Stimulated activated effector memory CD8-positive, alpha-beta T cell treated with anti-CD3 and anti-CD28 coated beads, Interleukin-12 subunit alpha, Interleukin-12 subunit beta, amount 100 ng/mL, for 72 hours (primary cell): Measurements from ENCODE around the gene ARFGAP2.
"Not testable (repeated sequence)": the region's sequence is repeated elsewhere in the genome, so short reads cannot be mapped to it uniquely, and the experiment has no call there.

Source experiments
- ATAC-seq: fragments of 150-1000 bp; cut with Tn5 transposase; 2 replicates; pipeline ENCODE4 v1.10.0; 2021
- DNase-seq, 2 donors: peaks; one replicate each; pipeline ENCODE4 v3.0.0; 2021 to 2022; ENCODE audit warnings: low spot score in 2 of 2
- H3K27ac Mint-ChIP-seq: one replicate; pipeline ENCODE4 v1.8.0; 2022; ENCODE audit warnings: mild to moderate bottlenecking, mixed read lengths
- H3K36me3 Mint-ChIP-seq: one replicate; pipeline ENCODE4 v1.8.0; 2022; ENCODE audit warnings: mild to moderate bottlenecking, mixed read lengths
- H3K4me1 Mint-ChIP-seq: one replicate; pipeline ENCODE4 v1.8.0; 2022; ENCODE audit warnings: mixed read lengths
- H3K4me3 Mint-ChIP-seq: one replicate; pipeline ENCODE4 v1.8.0; 2022; ENCODE audit warnings: mild to moderate bottlenecking, mixed read lengths
- H3K9me3 Mint-ChIP-seq: one replicate; pipeline ENCODE4 v1.8.0; 2022; ENCODE audit warnings: mixed read lengths

ARFGAP2 gene

GRCh38 chr11:47176328-47177228, at the start of gene ARFGAP2:
TSS of gene ARFGAP2 (minus strand) at chr11:47176879. CDS start at chr11:47176853, 26 bp downstream.
- Mint-ChIP-seq H3K4me3 (peak within 1 kb of the TSS; percentile 89), H3K4me1 (peaks cover 52% of the 10 kb centered on the region)

GRCh38 chr11:47225552-47226400, 49.1 kb upstream of the ARFGAP2 start:
- ATAC-seq (peak; percentile 100), DNase-seq (no peak)
- Mint-ChIP-seq H3K4me3 (peak overlapping the region; percentile 31), H3K4me1 (peaks cover 34% of the 10 kb centered on the region), H3K27ac (peak overlapping the region; percentile 32), H3K36me3 (peaks cover 100% of the 10 kb centered on the region), H3K9me3 (no peaks in the 10 kb centered on the region)

More at GRCh38 chr11:47176328-47177228, at the start of gene ARFGAP2:
- ATAC-seq, result peak; percentile 96
- no peaks in the 10 kb centered on the region for H3K9me3 Mint-ChIP-seq
- peak; percentile 93 to 96 for DNase-seq
- peak within 1 kb of the TSS; percentile 99 for H3K27ac Mint-ChIP-seq
- H3K36me3 Mint-ChIP-seq, result peaks cover 54% of the 10 kb centered on the region

- ATAC-seq (no peak), DNase-seq (no peak)
- Mint-ChIP-seq H3K27ac (no peak overlapping the region), H3K4me1 (peaks cover 43% of the 10 kb centered on the region), H3K4me3 (no peak overlapping the region), H3K36me3 (peaks cover 100% of the 10 kb centered on the region), H3K9me3 (no peaks in the 10 kb centered on the region)
These were observed 46.0 kb upstream of the ARFGAP2 start for GRCh38 chr11:47222696-47223095.

- Mint-ChIP-seq H3K4me1 (peaks cover 53% of the 10 kb centered on the region), H3K36me3 (peaks cover 100% of the 10 kb centered on the region), H3K27ac (peak overlapping the region; percentile 92), H3K4me3 (peak overlapping the region; percentile 33), H3K9me3 (no peaks in the 10 kb centered on the region)
- no peak for DNase-seq
- no peak for ATAC-seq
These were observed 43.7 kb upstream of the ARFGAP2 start for GRCh38 chr11:47220401-47220821.

- Mint-ChIP-seq H3K36me3 (peaks cover 74% of the 10 kb centered on the region), H3K4me3 (peak overlapping the region; percentile 94), H3K9me3 (no peaks in the 10 kb centered on the region), H3K27ac (peak overlapping the region; percentile 99), H3K4me1 (peaks cover 49% of the 10 kb centered on the region)
- ATAC-seq, result peak; percentile 70
- peak; percentile 36 to 83 for DNase-seq
These were observed 39.6 kb upstream of the ARFGAP2 start for GRCh38 chr11:47216121-47216798.

GRCh38 chr11:47215366-47215910, 38.8 kb upstream of the ARFGAP2 start:
- DNase-seq, result no peak
- Mint-ChIP-seq H3K27ac (peak overlapping the region; percentile 99), H3K36me3 (peaks cover 66% of the 10 kb centered on the region), H3K4me1 (peaks cover 46% of the 10 kb centered on the region), H3K4me3 (peak overlapping the region; percentile 94), H3K9me3 (no peaks in the 10 kb centered on the region)
- ATAC-seq, result no peak

- peak overlapping the region; percentile 94 for H3K4me3 Mint-ChIP-seq
- peaks cover 52% of the 10 kb centered on the region for H3K36me3 Mint-ChIP-seq
- H3K27ac Mint-ChIP-seq, result peak overlapping the region; percentile 99
- ATAC-seq (peak; percentile 87), DNase-seq (peak; percentile 71 to 91)
- H3K9me3 Mint-ChIP-seq, result no peaks in the 10 kb centered on the region
- peaks cover 37% of the 10 kb centered on the region for H3K4me1 Mint-ChIP-seq
These were observed 37.4 kb upstream of the ARFGAP2 start for GRCh38 chr11:47213950-47214565.

- Mint-ChIP-seq H3K36me3 (peaks cover 41% of the 10 kb centered on the region), H3K27ac (no peak overlapping the region)
- no peak for DNase-seq
These were observed 36.3 kb upstream of the ARFGAP2 start for GRCh38 chr11:47212938-47213337.

GRCh38 chr11:47208628-47209027, 31.9 kb upstream of the ARFGAP2 start:
- DNase-seq, result no peak
- H3K4me3 Mint-ChIP-seq, result no peak overlapping the region
- no peak for ATAC-seq
- no peaks in the 10 kb centered on the region for H3K36me3 Mint-ChIP-seq
- H3K27ac Mint-ChIP-seq, result no peak overlapping the region
- H3K9me3 Mint-ChIP-seq, result no peaks in the 10 kb centered on the region
- H3K4me1 Mint-ChIP-seq, result no peaks in the 10 kb centered on the region

More at GRCh38 chr11:47212938-47213337, 36.3 kb upstream of the ARFGAP2 start:
- Mint-ChIP-seq H3K4me1 (peaks cover 29% of the 10 kb centered on the region), H3K9me3 (no peaks in the 10 kb centered on the region), H3K4me3 (no peak overlapping the region)
- no peak for ATAC-seq

- not testable (repeated sequence) for H3K27ac Mint-ChIP-seq, H3K9me3 Mint-ChIP-seq, ATAC-seq, H3K4me1 Mint-ChIP-seq, DNase-seq, H3K36me3 Mint-ChIP-seq, H3K4me3 Mint-ChIP-seq
These were observed 31.4 kb upstream of the ARFGAP2 start for GRCh38 chr11:47208008-47208552.

- H3K27ac Mint-ChIP-seq, result no peak overlapping the region
- no peak overlapping the region for H3K4me3 Mint-ChIP-seq
- no peaks in the 10 kb centered on the region for H3K36me3 Mint-ChIP-seq
- no peaks in the 10 kb centered on the region for H3K9me3 Mint-ChIP-seq
- H3K4me1 Mint-ChIP-seq, result no peaks in the 10 kb centered on the region
- ATAC-seq (peak; percentile 31), DNase-seq (no peak)
These were observed 30.8 kb upstream of the ARFGAP2 start for GRCh38 chr11:47207459-47207858.

- not testable (repeated sequence) for H3K27ac Mint-ChIP-seq, DNase-seq, H3K4me1 Mint-ChIP-seq, H3K9me3 Mint-ChIP-seq, H3K4me3 Mint-ChIP-seq, ATAC-seq, H3K36me3 Mint-ChIP-seq
These were observed 29.9 kb upstream of the ARFGAP2 start for GRCh38 chr11:47206577-47206976.

GRCh38 chr11:47204637-47204989, 27.9 kb upstream of the ARFGAP2 start:
- no peak overlapping the region for H3K4me3 Mint-ChIP-seq
- no peaks in the 10 kb centered on the region for H3K4me1 Mint-ChIP-seq
- no peaks in the 10 kb centered on the region for H3K36me3 Mint-ChIP-seq
- H3K27ac Mint-ChIP-seq, result no peak overlapping the region
- no peak for ATAC-seq
- H3K9me3 Mint-ChIP-seq, result no peaks in the 10 kb centered on the region
- DNase-seq, result no peak

- no peak overlapping the region for H3K4me3 Mint-ChIP-seq
- no peaks in the 10 kb centered on the region for H3K4me1 Mint-ChIP-seq
- DNase-seq, result no peak
- H3K9me3 Mint-ChIP-seq, result no peaks in the 10 kb centered on the region
- no peak overlapping the region for H3K27ac Mint-ChIP-seq
- no peaks in the 10 kb centered on the region for H3K36me3 Mint-ChIP-seq
- ATAC-seq, result no peak
These were observed 25.9 kb upstream of the ARFGAP2 start for GRCh38 chr11:47202576-47202975.
